HepG2 (cell line): Measurements from ENCODE around the gene DOCK1. TPM values are rescaled to one million over a fixed set of nuclear protein-coding genes. Genes with fewer than 3 reads are reported as not detected.

Source experiments
- ATAC-seq: fragments of 200-7000 bp; cut with Tn5 transposase; 3 replicates; pipeline ENCODE4 v1.9.1; 2020; ENCODE audit warnings: mild to moderate bottlenecking, moderate library complexity
- BruUV-seq: library from RNA; stranded (reverse); fragments of 400-500 nt; replicated peaks from 2 replicates; lab custom pipeline; 2021; lab: Mats Ljungman, UMichigan
- CTCF ChIA-PET: fragments of 300-600 bp; formaldehyde crosslinking; extraction: SDS; loops from one replicate; lab custom pipeline; 2021; ENCODE audit warnings: low total read pairs, inconsistent platforms, low intra/inter-chr PET ratio; lab: Yijun Ruan, JAX
- POLR2A ChIA-PET: fragments of 350-600 bp; sonication (Branson Sonifier 250); formaldehyde crosslinking; loops from one replicate; lab custom pipeline; 2020; ENCODE audit warnings: antibody characterized with exemption, inconsistent platforms; lab: Yijun Ruan, JAX
- DNase-seq: peaks from one replicate; pipeline ENCODE4 v3.0.0-alpha.2; 2015; ENCODE audit warnings: low spot score
- FAIRE-seq: peaks from 3 replicates; lab custom pipeline; 2011; peaks lifted over from hg19 to GRCh38; lab: Jason Lieb, UNC
- H2AFZ ChIP-seq: one replicate; pipeline ENCODE4 v1.6.1; 2011; ENCODE audit warnings: low read length, inconsistent platforms
- H3K27ac ChIP-seq: fragments of 300-600 bp; 3 replicates; pipeline ENCODE4 v1.8.0; 2011; ENCODE audit warnings: mixed run types, mild to moderate bottlenecking, mixed read lengths, low read length, inconsistent platforms; ENCODE audit not compliant: insufficient read depth; ENCODE audit errors: extremely low read length
- H3K27me3 ChIP-seq, 2 experiments: fragments of 200-600 bp in 1 of 2; 2 replicates in 1 of 2; 3 replicates in 1 of 2; pipeline versions ENCODE4 v1.6.0 to v1.8.0; 2011; ENCODE audit warnings: low read length in 2 of 2, mild to moderate bottlenecking in 2 of 2, moderate library complexity in 2 of 2, inconsistent platforms in 1 of 2; ENCODE audit not compliant: insufficient read depth in 2 of 2, control insufficient read depth in 1 of 2
- H3K36me3 ChIP-seq, 2 experiments: fragments of 200-600 bp in 1 of 2; replicated peaks in 1 of 2; 2 replicates in 1 of 2; 3 replicates in 1 of 2; pipeline versions ENCODE4 v1.5.1 to v1.8.0; 2011; ENCODE audit warnings: low read length in 2 of 2, inconsistent platforms in 1 of 2; ENCODE audit not compliant: insufficient read depth in 2 of 2, control insufficient read depth in 1 of 2
- H3K4me1 ChIP-seq: 2 replicates; pipeline ENCODE4 v1.5.1; 2012; ENCODE audit warnings: low read length, inconsistent platforms; ENCODE audit not compliant: insufficient read depth
- H3K4me2 ChIP-seq: 2 replicates; pipeline ENCODE4 v1.6.0; 2011; ENCODE audit warnings: low read depth, low read length, inconsistent platforms
- H3K4me3 ChIP-seq, 3 experiments: fragments of 200-600 bp in 1 of 3; sonication (generic), shearing (Covaris generic) in 1 of 3; replicated peaks in 1 of 3; 2 replicates each; pipeline ENCODE4 v1.5.1; 2011 to 2016; ENCODE audit warnings: low read length in 3 of 3, inconsistent platforms in 2 of 3, low read depth in 2 of 3, mild to moderate bottlenecking in 2 of 3, control low read depth in 1 of 3, mixed read lengths in 1 of 3; ENCODE audit not compliant: insufficient read depth in 1 of 3
- H3K79me2 ChIP-seq: one replicate; pipeline ENCODE4 v1.6.1; 2011; ENCODE audit warnings: low read length, inconsistent platforms; ENCODE audit not compliant: insufficient read depth
- H3K9ac ChIP-seq: 2 replicates; pipeline ENCODE4 v1.6.0; 2011; ENCODE audit warnings: mild to moderate bottlenecking, low read depth, low read length, inconsistent platforms; ENCODE audit not compliant: insufficient read depth
- H3K9me3 ChIP-seq: 2 replicates; pipeline ENCODE4 v1.5.1; 2012; ENCODE audit warnings: mild to moderate bottlenecking, low read length
- H4K20me1 ChIP-seq: 2 replicates; pipeline ENCODE4 v1.6.0; 2011; ENCODE audit warnings: inconsistent platforms, mild to moderate bottlenecking, low read length, moderate library complexity; ENCODE audit not compliant: insufficient read depth
- ATF6 ChIP-seq: sonication (generic); formaldehyde crosslinking; conservative IDR thresholded peaks from 2 replicates; pipeline ENCODE4 v1.4.0; 2020; ENCODE audit warnings: missing genetic modification reagents
- MIER2 ChIP-seq: IDR thresholded peaks from 2 replicates; pipeline ENCODE4 v1.6.1; 2016; ENCODE audit warnings: missing biosample characterization, missing genetic modification reagents
- MTA1 ChIP-seq: sonication (generic); formaldehyde crosslinking; IDR thresholded peaks from 2 replicates; pipeline ENCODE4 v1.4.0; 2020; ENCODE audit warnings: missing genetic modification reagents, mild to moderate bottlenecking, borderline replicate concordance
- POGZ ChIP-seq: sonication (generic); formaldehyde crosslinking; IDR thresholded peaks from 2 replicates; pipeline ENCODE4 v1.4.0; 2020; ENCODE audit warnings: mild to moderate bottlenecking, missing genetic modification reagents
- TCF7 ChIP-seq: sonication (generic); IDR thresholded peaks from 2 replicates; pipeline ENCODE4 v1.6.1; 2016; ENCODE audit warnings: antibody characterized with exemption, low read depth
- THRA ChIP-seq: sonication (generic); formaldehyde crosslinking; IDR thresholded peaks from 2 replicates; pipeline ENCODE4 v1.4.0; 2020; ENCODE audit warnings: missing genetic modification reagents, borderline replicate concordance
- YEATS4 ChIP-seq: sonication (generic); formaldehyde crosslinking; IDR thresholded peaks from 2 replicates; pipeline ENCODE4 v1.4.0; 2020; ENCODE audit warnings: missing genetic modification reagents, borderline replicate concordance
- ZBED4 ChIP-seq: sonication (generic); formaldehyde crosslinking; IDR thresholded peaks from 2 replicates; pipeline ENCODE4 v1.4.0; 2020; ENCODE audit warnings: missing genetic modification reagents, borderline replicate concordance
- ZFP62 ChIP-seq: sonication (generic); formaldehyde crosslinking; IDR thresholded peaks from 2 replicates; pipeline ENCODE4 v1.4.0; 2020; ENCODE audit warnings: missing genetic modification reagents
- ZNF660 ChIP-seq: sonication (generic); formaldehyde crosslinking; IDR thresholded peaks from 2 replicates; pipeline ENCODE4 v1.5.1; 2020; ENCODE audit warnings: mild to moderate bottlenecking, low read depth, missing genetic modification reagents, borderline replicate concordance
- ZZZ3 ChIP-seq: sonication (generic); formaldehyde crosslinking; IDR thresholded peaks from 2 replicates; pipeline ENCODE4 v1.4.0; 2020; ENCODE audit warnings: missing genetic modification reagents, mild to moderate bottlenecking, borderline replicate concordance
- WGBS: methylation state at CpG from one replicate; pipeline ENCODE4 v1.1.6; 2017; ENCODE audit warnings: low lambda C conversion rate; 5-methylcytosine and 5-hydroxymethylcytosine counted together
- in situ Hi-C: cut with HindIII; loops from 2 replicates; pipeline ENCODE4 v1.10.0; 2017; ENCODE audit warnings: low pct_unique_long_range_greater_than_20kb; ENCODE audit not compliant: extremely low pct_ligation_motif_present
- intact Hi-C: fragments of 100-400 bp; cut with micrococcal nuclease; formaldehyde crosslinking; loops from one replicate; pipeline ENCODE4 v1.10.0; 2022; ENCODE audit not compliant: unreplicated experiment
- polyA plus RNA-seq, 8 experiments: library from polyadenylated mRNA; depleted of rRNA in 3 of 8; stranded (reverse) in 7 of 8; unstranded in 1 of 8; fragments of >200 nt; fragmentation: Illumina TruSeq in 4 of 8; extraction: Trizol in 4 of 8; gene quantifications; 2 replicates each; pipeline versions ENCODE4 v1.2.1 to v1.2.3, GENCODE V29; 2011 to 2016; ENCODE audit warnings: low read depth in 4 of 8, missing spikeins in 1 of 8, mixed read lengths in 1 of 8; ENCODE audit not compliant: insufficient read depth in 1 of 8
- total RNA-seq, 5 experiments: library from RNA; depleted of rRNA; stranded (reverse); fragments of >200 nt; fragmentation: Illumina TruSeq; extraction: Trizol; gene quantifications; 2 replicates each; pipeline ENCODE4 v1.2.3, GENCODE V29; 2016; ENCODE audit warnings: low read depth in 1 of 5
- TF ChIP-seq, protein P1 (sequence below): sonication (generic); formaldehyde crosslinking; conservative IDR thresholded peaks from 2 replicates; pipeline ENCODE4 v1.4.0; 2020; ENCODE audit warnings: missing genetic modification reagents

Gene DOCK1
- total and polyA plus RNA-seq, 2 of the 13 experiments (the other 11 are each of a cell fraction or from before 2014, with no cell fraction given): 8.3 to 25.5 TPM

DNA sequence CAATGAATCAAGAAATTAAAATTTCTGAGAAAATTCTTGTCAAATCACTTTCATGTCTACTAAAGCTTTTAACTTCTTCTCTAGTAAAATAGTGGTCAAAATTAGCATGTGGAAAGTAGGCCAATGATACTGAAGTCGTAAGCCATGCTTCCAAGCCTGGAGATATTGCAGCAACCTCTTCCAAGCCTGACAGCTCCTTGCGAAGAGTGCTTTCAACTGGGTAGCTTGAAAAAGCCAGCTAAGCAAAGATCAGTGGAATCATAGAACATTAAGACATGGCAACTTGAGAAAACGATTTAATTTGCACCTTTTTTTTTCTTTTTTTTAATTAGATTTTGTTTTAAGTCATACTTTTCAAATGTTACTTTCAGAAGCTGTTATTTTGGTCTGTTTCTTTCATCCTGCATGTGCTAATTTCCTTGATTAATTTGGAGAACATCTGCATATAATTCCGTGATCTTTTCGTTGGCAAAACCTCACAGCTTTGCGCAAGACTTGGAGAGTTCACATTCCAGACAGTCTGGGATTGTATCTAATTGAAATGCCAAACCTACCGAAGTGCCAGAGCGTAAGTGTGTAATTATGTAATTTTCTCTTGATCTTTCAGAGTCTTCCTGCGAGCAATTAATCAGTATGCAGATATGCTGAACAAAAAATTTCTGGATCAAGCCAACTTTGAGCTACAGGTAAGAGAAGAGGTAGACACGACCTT is 433.3 kb downstream of the DOCK1 start:
- in situ Hi-C loops: no loop called here
- no peak for ATAC-seq
- Histone ChIP-seq H3K4me3 (no peak overlapping the region), H3K36me3 (peaks cover 0 to 5% of the 10 kb centered on the region in 2 experiments; a peak in 2 of 5 replicates), H2AFZ (no peak overlapping the region), H3K9ac (no peak overlapping the region), H4K20me1 (no peaks in the 10 kb centered on the region), H3K9me3 (no peaks in the 10 kb centered on the region), H3K4me1 (no peaks in the 10 kb centered on the region), H3K79me2 (no peaks in the 10 kb centered on the region), H3K27me3 (no peaks in the 10 kb centered on the region), H3K27ac (no peak overlapping the region), H3K4me2 (no peak overlapping the region)
- CTCF ChIA-PET: no interaction called here
- WGBS: 93% methylated on average over 10 of the region's 10 CpGs
- DNase-seq: no peak
- no peak for FAIRE-seq
- no peak for TF ChIP-seq ATF6 (CRISPR knock-in tag)
- TF ChIP-seq MIER2: no peak
- TF ChIP-seq ZFP62 (CRISPR knock-in tag): no peak
- TF ChIP-seq, protein P1, sequence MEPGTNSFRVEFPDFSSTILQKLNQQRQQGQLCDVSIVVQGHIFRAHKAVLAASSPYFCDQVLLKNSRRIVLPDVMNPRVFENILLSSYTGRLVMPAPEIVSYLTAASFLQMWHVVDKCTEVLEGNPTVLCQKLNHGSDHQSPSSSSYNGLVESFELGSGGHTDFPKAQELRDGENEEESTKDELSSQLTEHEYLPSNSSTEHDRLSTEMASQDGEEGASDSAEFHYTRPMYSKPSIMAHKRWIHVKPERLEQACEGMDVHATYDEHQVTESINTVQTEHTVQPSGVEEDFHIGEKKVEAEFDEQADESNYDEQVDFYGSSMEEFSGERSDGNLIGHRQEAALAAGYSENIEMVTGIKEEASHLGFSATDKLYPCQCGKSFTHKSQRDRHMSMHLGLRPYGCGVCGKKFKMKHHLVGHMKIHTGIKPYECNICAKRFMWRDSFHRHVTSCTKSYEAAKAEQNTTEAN: no peak
- no peak for TF ChIP-seq ZNF660 (CRISPR knock-in tag)
- no peak for TF ChIP-seq THRA (CRISPR knock-in tag)
- no peak for TF ChIP-seq ZBED4 (CRISPR knock-in tag)
- TF ChIP-seq ZZZ3 (CRISPR knock-in tag): no peak
- no peak for TF ChIP-seq MTA1 (CRISPR knock-in tag)
- TF ChIP-seq TCF7: no peak
- no peak for TF ChIP-seq YEATS4 (CRISPR knock-in tag)
- no peak for TF ChIP-seq POGZ (CRISPR knock-in tag)
- no TSS peak for BruUV-seq
- intact Hi-C loops: no loop called here
- POLR2A ChIA-PET: no interaction called here
